Activated T-cell treated with anti-CD3 and anti-CD28 coated beads, Interleukin-2, amount 50 U/mL, for 4 hours (primary cell): ENCODE measurements around the gene STXBP1. TPM values are rescaled to one million over a fixed set of nuclear protein-coding genes. Genes with fewer than 3 reads are reported as not detected.

Experiments
- ATAC-seq, 2 donors: fragments of 200-7000 bp; cut with Tn5 transposase; one replicate each; pipeline ENCODE4 v1.10.0; 2021
- DNase-seq: peaks from one replicate; pipeline ENCODE4 v3.0.0-alpha.2; 2020
- H3K27me3 Mint-ChIP-seq: one replicate; pipeline ENCODE4 v1.8.0; 2021; ENCODE audit warnings: low read depth, mixed read lengths
- H3K36me3 Mint-ChIP-seq: one replicate; pipeline ENCODE4 v1.8.0; 2022; ENCODE audit warnings: mixed read lengths; ENCODE audit not compliant: insufficient read depth
- H3K4me1 Mint-ChIP-seq: one replicate; pipeline ENCODE4 v1.8.0; 2021; ENCODE audit warnings: low read depth, mixed read lengths
- H3K4me3 Mint-ChIP-seq: one replicate; pipeline ENCODE4 v1.8.0; 2021; ENCODE audit warnings: mild to moderate bottlenecking, moderate library complexity, mixed read lengths
- H3K9me3 Mint-ChIP-seq: one replicate; pipeline ENCODE4 v1.8.0; 2021; ENCODE audit warnings: mixed read lengths
- total RNA-seq, 3 donors: library from RNA; stranded (reverse); gene quantifications; one replicate each; pipeline ENCODE4 v1.2.1, GENCODE V29; 2021

The STXBP1 gene
- total RNA-seq, 3 donors from 2014 or later = 10.8 to 11.6 (median 11.0) TPM

- Mint-ChIP-seq H3K4me3 (no peak overlapping the region), H3K4me1 (peaks cover 40% of the 10 kb centered on the region)
- ATAC-seq = no peak
Measured at GRCh38 chr9:127711831-127712274, 99.8 kb downstream of the STXBP1 start.

DNA sequence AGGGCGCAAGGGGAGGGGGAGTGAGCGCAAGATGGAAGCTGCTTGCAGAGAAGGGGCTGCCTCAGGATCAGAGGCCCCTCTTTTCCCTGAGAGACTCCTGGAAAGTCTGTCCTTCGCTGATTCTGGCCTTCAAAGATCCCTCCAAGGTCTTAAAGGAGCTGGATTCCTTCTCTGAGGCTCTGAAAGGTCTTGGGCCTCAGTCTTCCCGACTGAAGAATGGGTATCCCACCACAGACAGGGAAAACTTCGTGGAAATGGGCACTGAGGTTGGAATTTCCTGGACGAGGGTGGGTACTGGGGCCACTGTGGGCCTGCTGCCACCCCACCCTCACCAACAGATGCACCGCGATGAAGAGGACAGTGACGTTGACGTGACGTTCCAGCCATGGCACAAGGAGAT lies 100.3 kb downstream of the STXBP1 start:
- DNase-seq (no peak), ATAC-seq (no peak)
- H3K27me3 Mint-ChIP-seq = no peaks in the 10 kb centered on the region
- no peaks in the 10 kb centered on the region for H3K36me3 Mint-ChIP-seq
- H3K9me3 Mint-ChIP-seq = no peaks in the 10 kb centered on the region
- peak overlapping the region; percentile 37 for H3K4me3 Mint-ChIP-seq
- peaks cover 37% of the 10 kb centered on the region for H3K4me1 Mint-ChIP-seq

More at GRCh38 chr9:127711831-127712274, 99.8 kb downstream of the STXBP1 start:
- Mint-ChIP-seq H3K27me3 (no peaks in the 10 kb centered on the region), H3K36me3 (no peaks in the 10 kb centered on the region), H3K9me3 (no peaks in the 10 kb centered on the region)
- DNase-seq = no peak

DNA sequence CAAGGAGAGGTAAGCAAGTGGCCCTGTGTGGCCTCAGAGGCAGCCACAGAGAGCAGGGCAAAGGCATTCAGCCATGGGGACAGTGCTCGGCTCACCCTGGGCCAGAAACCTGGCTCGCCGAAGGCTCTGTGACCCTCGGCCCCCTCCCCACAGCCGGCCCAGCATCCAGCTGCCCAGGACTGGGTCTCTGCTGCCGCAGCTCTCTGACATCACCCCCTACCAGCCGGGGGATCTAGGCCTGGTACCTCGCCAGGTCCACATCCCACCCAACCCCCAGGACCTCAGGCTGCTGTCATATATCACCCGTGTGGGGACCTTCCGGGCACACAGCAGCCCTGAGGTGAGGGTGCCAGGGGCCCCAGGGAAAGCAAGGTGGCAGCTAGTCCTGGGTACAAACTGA lies 100.8 kb downstream of the STXBP1 start:
- DNase-seq (no peak), ATAC-seq (no peak)
- Mint-ChIP-seq H3K27me3 (no peaks in the 10 kb centered on the region), H3K4me1 (peaks cover 32% of the 10 kb centered on the region), H3K4me3 (peak overlapping the region; percentile 37), H3K36me3 (no peaks in the 10 kb centered on the region), H3K9me3 (no peaks in the 10 kb centered on the region)

GRCh38 chr9:127714020-127714750 lies 102.1 kb downstream of the STXBP1 start:
- no peak for DNase-seq
- no peaks in the 10 kb centered on the region for H3K27me3 Mint-ChIP-seq
- ATAC-seq = no peak
- H3K9me3 Mint-ChIP-seq = no peaks in the 10 kb centered on the region
- H3K4me3 Mint-ChIP-seq = peak overlapping the region; percentile 81
- peaks cover 32% of the 10 kb centered on the region for H3K4me1 Mint-ChIP-seq
- H3K36me3 Mint-ChIP-seq = no peaks in the 10 kb centered on the region

DNA sequence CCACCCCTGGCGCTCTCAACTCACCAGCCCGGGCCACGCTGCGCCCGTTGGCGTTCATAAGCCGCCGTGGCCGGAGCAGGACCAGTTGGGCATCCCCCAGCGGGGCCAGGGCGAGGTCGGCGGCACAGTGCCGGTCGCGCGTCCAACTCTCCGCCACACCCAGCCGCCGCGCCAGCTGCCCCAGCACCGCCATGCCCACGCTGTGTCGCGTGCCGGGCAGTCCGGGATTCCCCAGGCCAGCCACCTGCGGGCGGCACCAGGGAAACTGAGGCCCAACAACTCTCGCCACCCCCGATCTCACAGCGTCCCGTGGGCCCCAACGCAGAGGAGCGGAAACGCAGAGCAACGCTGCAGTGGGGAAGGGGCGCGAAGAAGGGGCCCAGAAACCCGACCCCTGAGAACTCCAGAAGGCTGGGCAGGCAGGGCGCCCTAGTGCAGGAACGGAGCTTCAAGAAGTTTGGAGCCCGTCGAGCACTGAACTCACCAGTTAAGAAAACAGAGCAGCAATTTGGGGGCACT lies 102.9 kb downstream of the STXBP1 start:
- Mint-ChIP-seq H3K27me3 (no peaks in the 10 kb centered on the region), H3K9me3 (no peaks in the 10 kb centered on the region), H3K36me3 (no peaks in the 10 kb centered on the region), H3K4me3 (peak overlapping the region; percentile 98), H3K4me1 (peaks cover 40% of the 10 kb centered on the region)
- ATAC-seq (peak; percentile 8 to 11), DNase-seq (no peak)

DNA sequence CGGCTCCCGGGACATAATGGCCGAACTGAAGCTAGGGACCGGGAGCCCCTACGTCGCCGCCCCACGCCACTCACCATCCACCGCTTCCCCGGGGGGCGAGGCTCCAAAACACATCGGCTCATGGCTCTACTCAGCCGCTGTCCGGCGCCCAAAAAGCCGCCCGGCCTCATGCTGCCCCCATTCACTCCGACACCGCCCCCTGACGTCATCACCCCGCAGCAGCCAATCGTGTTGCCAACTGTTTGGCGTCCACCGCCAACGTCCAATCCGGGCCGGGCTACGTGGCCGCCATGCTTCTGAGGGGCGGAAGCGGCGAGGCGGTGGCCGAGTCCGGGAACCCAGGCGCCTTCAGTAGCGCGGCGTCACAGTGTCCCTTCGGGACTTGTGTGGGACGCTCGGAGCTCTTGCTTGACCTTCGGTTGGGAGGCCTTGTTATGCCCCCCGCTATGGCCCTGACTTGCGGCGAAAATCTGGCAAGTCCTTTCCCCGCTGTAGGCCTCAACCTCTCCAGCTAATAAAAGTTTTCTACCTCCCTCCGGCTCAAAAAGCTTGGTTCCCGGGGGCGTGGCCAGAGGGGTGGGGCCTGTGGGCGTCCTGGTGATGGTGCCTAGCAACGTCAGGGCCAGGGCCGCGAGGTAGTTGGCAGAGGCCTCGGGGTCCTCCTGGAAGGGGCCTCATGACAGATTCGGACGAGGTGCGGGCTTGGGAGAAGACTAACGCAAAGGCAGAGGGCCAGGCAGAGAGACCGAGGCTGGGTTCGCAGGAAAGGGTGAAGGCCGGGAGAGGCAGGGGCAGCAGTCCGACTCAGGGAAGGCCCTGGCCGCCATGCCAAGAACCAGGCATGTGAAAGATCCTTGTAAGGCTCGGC lies 103.6 kb downstream of the STXBP1 start, which contains the start of the genes PTRH1 and TTC16:
TSS of gene PTRH1 (minus strand) at position 194 of the 868 bp plus-strand sequence. CDS start at position 170, 24 bp downstream.
TSS of gene TTC16 (plus strand) at position 610 of the 868 bp plus-strand sequence. CDS start at position 677, 67 bp downstream.
- Mint-ChIP-seq H3K9me3 (no peaks in the 10 kb centered on the region), H3K36me3 (no peaks in the 10 kb centered on the region), H3K4me3 (peak within 1 kb of the TSS; percentile 98), H3K27me3 (no peaks in the 10 kb centered on the region), H3K4me1 (peaks cover 40% of the 10 kb centered on the region)
- ATAC-seq = peak; percentile 97
- peak; percentile 96 for DNase-seq

DNA sequence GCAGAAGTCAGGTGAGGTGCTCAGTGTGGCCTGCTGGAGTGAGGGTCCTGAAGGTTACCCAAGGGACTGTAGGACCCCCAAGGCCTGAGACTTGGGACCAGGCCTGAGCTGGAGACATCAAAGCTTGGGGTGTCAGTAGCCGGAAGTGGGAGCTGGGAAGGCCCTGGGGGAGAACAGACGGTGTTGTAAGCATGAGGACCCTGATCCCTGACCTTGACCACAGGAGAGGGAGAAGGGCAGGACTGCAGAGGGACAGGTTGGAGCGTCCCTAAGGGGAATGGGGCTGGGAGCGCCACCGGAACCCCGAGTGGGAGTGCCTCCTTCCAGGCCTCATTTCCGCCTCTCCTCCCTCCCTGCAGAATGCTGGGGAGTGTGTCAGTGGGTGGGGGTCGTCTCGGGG lies 104.3 kb downstream of the STXBP1 start:
- DNase-seq = no peak
- Mint-ChIP-seq H3K36me3 (no peaks in the 10 kb centered on the region), H3K9me3 (no peaks in the 10 kb centered on the region), H3K4me1 (peaks cover 37% of the 10 kb centered on the region), H3K27me3 (no peaks in the 10 kb centered on the region), H3K4me3 (peak overlapping the region; percentile 98)
- no peak for ATAC-seq

DNA sequence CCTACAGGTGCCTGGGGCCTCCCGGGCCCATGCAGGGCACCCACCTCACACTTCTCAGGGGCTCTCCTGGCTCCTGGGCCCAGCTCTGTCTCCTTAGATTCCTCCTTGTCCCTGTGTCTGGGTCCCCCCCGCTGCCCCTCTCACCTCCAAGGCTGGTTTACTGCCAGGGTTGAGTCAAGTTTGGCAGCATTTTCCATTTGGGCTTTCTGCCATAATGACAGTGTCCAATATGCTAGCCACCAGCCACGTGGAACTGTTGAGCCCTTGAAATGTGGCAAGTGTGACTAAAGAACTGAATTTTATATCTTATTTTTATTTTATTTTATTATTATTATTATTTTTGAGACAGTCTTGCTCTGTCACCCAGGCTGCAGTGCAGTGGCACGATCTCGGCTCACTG lies 105.7 kb downstream of the STXBP1 start:
- DNase-seq (no peak), ATAC-seq (no peak)
- Mint-ChIP-seq H3K9me3 (no peaks in the 10 kb centered on the region), H3K4me1 (peaks cover 37% of the 10 kb centered on the region), H3K27me3 (no peaks in the 10 kb centered on the region), H3K4me3 (no peak overlapping the region), H3K36me3 (no peaks in the 10 kb centered on the region)

DNA sequence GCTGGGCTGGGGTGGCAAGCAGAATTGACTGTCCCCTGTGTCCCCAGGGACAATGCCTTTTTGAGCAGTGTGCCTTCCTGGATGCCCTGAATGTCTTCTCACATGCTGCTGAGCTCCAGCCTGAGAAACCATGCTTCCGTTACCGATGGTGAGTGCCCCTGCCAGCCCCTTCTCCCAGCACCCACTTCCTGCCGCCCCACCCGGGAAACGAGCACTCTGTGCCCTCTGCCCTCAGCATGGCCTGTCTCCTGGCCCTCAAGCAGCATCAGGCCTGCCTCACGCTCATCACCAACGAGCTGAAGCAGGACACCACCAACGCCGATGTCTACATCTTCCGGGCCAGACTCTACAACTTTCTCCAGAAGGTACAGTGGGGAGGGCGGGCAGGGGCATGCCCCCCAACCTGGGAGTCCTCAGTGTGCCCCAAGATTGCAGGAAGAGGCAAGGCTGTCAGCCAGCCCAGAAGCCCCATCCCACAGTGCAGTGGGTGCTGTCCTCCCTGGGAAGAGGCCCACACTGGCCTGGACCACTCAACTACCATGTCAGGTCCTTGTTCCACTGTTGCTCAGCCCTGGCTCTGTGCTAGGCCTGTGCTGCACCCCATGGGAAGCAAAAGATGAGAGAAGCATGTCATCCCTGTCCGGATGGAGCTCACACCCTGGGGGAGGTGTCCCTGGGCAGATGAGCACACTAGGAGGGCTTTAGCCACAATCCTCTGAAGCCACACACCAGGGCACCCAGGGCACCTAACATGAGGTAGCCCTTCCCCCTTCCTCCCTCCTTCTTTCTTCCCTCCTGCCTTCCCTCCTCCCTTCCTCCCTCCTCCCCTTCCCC lies 108.2 kb downstream of the STXBP1 start:
- ATAC-seq (no peak), DNase-seq (no peak)
- H3K27me3 Mint-ChIP-seq = no peaks in the 10 kb centered on the region
- peak overlapping the region; percentile 17 for H3K4me3 Mint-ChIP-seq
- no peaks in the 10 kb centered on the region for H3K36me3 Mint-ChIP-seq
- H3K4me1 Mint-ChIP-seq = peaks cover 30% of the 10 kb centered on the region
- H3K9me3 Mint-ChIP-seq = no peaks in the 10 kb centered on the region

- H3K4me1 Mint-ChIP-seq = peaks cover 27% of the 10 kb centered on the region
- ATAC-seq (no peak), DNase-seq (no peak)
- H3K4me3 Mint-ChIP-seq = no peak overlapping the region
- H3K36me3 Mint-ChIP-seq = no peaks in the 10 kb centered on the region
- no peaks in the 10 kb centered on the region for H3K27me3 Mint-ChIP-seq
- no peaks in the 10 kb centered on the region for H3K9me3 Mint-ChIP-seq
Measured at GRCh38 chr9:127720865-127721227, 108.8 kb downstream of the STXBP1 start.

GRCh38 chr9:127721391-127721821 lies 109.3 kb downstream of the STXBP1 start:
- H3K36me3 Mint-ChIP-seq = no peaks in the 10 kb centered on the region
- H3K4me1 Mint-ChIP-seq = peaks cover 21% of the 10 kb centered on the region
- peak in 1 of 2 donors; percentile 25 for ATAC-seq
- no peak overlapping the region for H3K4me3 Mint-ChIP-seq
- no peak for DNase-seq
- H3K27me3 Mint-ChIP-seq = no peaks in the 10 kb centered on the region
- no peaks in the 10 kb centered on the region for H3K9me3 Mint-ChIP-seq

- Mint-ChIP-seq H3K36me3 (no peaks in the 10 kb centered on the region), H3K9me3 (no peaks in the 10 kb centered on the region), H3K4me3 (no peak overlapping the region), H3K4me1 (peaks cover 20% of the 10 kb centered on the region), H3K27me3 (no peaks in the 10 kb centered on the region)
- no peak for DNase-seq
- no peak for ATAC-seq
Measured at GRCh38 chr9:127722055-127722745, 110.1 kb downstream of the STXBP1 start.

DNA sequence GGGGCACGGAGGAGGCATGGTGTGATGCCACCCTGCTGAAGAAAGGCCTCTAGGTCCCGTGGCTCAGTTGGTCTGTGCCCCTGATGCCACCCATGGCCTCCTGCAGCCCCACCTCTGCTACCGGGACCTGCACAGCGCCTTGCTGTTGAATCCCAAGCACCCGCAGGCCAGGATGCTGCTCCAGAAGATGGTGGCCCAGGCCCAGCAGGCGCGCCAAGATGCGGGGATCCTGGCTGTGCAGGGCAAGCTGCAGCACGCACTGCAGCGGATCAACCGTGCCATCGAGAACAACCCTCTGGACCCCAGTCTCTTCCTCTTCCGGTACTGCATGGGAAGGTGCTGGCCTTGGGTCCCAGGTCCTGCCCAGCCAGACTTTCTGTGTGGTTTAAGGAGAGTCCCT lies 110.9 kb downstream of the STXBP1 start:
- Mint-ChIP-seq H3K9me3 (no peaks in the 10 kb centered on the region), H3K27me3 (no peaks in the 10 kb centered on the region), H3K4me3 (no peak overlapping the region), H3K4me1 (peaks cover 20% of the 10 kb centered on the region), H3K36me3 (no peaks in the 10 kb centered on the region)
- ATAC-seq (no peak), DNase-seq (no peak)
